H1 (cell line): ENCODE results near the gene PPFIBP2. TPM values are rescaled to one million over a fixed set of nuclear protein-coding genes. Genes with fewer than 3 reads are reported as not detected.

Source experiments
- CTCF ChIA-PET: fragments of 300-600 bp; sonication (Branson Sonifier 250); formaldehyde crosslinking; loops from one replicate; lab custom pipeline; 2021; ENCODE audit not compliant: partially characterized antibody; lab: Charles Lee
- POLR2A ChIA-PET: fragments of 300-600 bp; sonication (Branson Sonifier 250); formaldehyde crosslinking; loops from one replicate; lab custom pipeline; 2021; ENCODE audit warnings: inconsistent platforms; ENCODE audit not compliant: partially characterized antibody; lab: Charles Lee
- DNase-seq, 2 experiments: peaks; one replicate each; pipeline versions ENCODE4 v3.0.0 to v3.0.0-alpha.2; 2010 to 2022; ENCODE audit warnings: low spot score in 2 of 2, low read depth in 1 of 2, mixed read lengths in 1 of 2
- FAIRE-seq: peaks from 2 replicates; lab custom pipeline; 2011; peaks lifted over from hg19 to GRCh38; lab: Jason Lieb, UNC
- H2AFZ ChIP-seq: 2 replicates; pipeline ENCODE4 v1.8.1; 2012; ENCODE audit warnings: low read length, inconsistent platforms
- H2AK5ac ChIP-seq: 2 replicates; pipeline ENCODE4 v1.6.1; 2013; ENCODE audit warnings: low read depth, low read length
- H2BK120ac ChIP-seq: replicated peaks from 2 replicates; pipeline ENCODE3; 2013; ENCODE audit warnings: low read depth, low read length, inconsistent platforms
- H2BK12ac ChIP-seq: 2 replicates; pipeline ENCODE4 v1.6.1; 2013; ENCODE audit warnings: low read depth, low read length
- H2BK15ac ChIP-seq: 2 replicates; pipeline ENCODE4 v1.6.1; 2013; ENCODE audit warnings: low read length
- H2BK20ac ChIP-seq: 2 replicates; pipeline ENCODE4 v1.6.1; 2013; ENCODE audit warnings: low read length
- H2BK5ac ChIP-seq: 2 replicates; pipeline ENCODE4 v1.6.1; 2013; ENCODE audit warnings: low read depth, low read length
- H3K14ac ChIP-seq: 2 replicates; pipeline ENCODE4 v1.6.1; 2013; ENCODE audit warnings: inconsistent platforms; ENCODE audit not compliant: insufficient read length
- H3K18ac ChIP-seq: 2 replicates; pipeline ENCODE4 v1.6.1; 2013; ENCODE audit warnings: low read length; ENCODE audit errors: extremely low read depth
- H3K23ac ChIP-seq: 2 replicates; pipeline ENCODE4 v1.6.1; 2013; ENCODE audit warnings: inconsistent platforms; ENCODE audit not compliant: insufficient read length
- H3K23me2 ChIP-seq: 2 replicates; pipeline ENCODE4 v1.6.1; 2013; ENCODE audit warnings: low read depth, low read length
- H3K27ac ChIP-seq: 2 replicates; pipeline ENCODE4 v1.6.1; 2011; ENCODE audit warnings: low read depth, low read length, inconsistent platforms
- H3K27me3 ChIP-seq, 4 experiments: replicated peaks in 1 of 4; 1 replicate in 1 of 4; 2 replicates in 3 of 4; pipeline versions ENCODE4 v1.6.1 to v1.8.1; 2011 to 2013; ENCODE audit warnings: low read length in 3 of 4, mild to moderate bottlenecking in 3 of 4, inconsistent platforms in 2 of 4, mixed read lengths in 2 of 4, moderate library complexity in 1 of 4; ENCODE audit not compliant: control insufficient read depth in 3 of 4, insufficient read depth in 3 of 4; ENCODE audit errors: extremely low read depth in 1 of 4
- H3K36me3 ChIP-seq, 4 experiments: 2 replicates each; pipeline versions ENCODE4 v1.6.1 to v1.8.1; 2011 to 2013; ENCODE audit warnings: mild to moderate bottlenecking in 4 of 4, low read length in 3 of 4, moderate library complexity in 2 of 4, control low read depth in 1 of 4, inconsistent platforms in 1 of 4; ENCODE audit not compliant: insufficient read depth in 4 of 4, control insufficient read depth in 2 of 4
- H3K4ac ChIP-seq: replicated peaks from 2 replicates; pipeline ENCODE3; 2013; ENCODE audit warnings: low read length, low read depth, mixed read lengths, inconsistent platforms; ENCODE audit not compliant: insufficient read length
- H3K4me1 ChIP-seq, 4 experiments: replicated peaks in 1 of 4; 1 replicate in 1 of 4; 2 replicates in 3 of 4; pipeline versions ENCODE4 v1.6.1 to v1.8.1; 2011 to 2013; ENCODE audit warnings: low read length in 3 of 4, inconsistent platforms in 2 of 4, mixed read lengths in 1 of 4; ENCODE audit not compliant: insufficient read depth in 4 of 4, control insufficient read depth in 3 of 4
- H3K4me2 ChIP-seq, 2 experiments: 2 replicates each; pipeline versions ENCODE4 v1.6.1 to v1.8.1; 2011 to 2013; ENCODE audit warnings: low read depth in 2 of 2, low read length in 2 of 2, control low read depth in 1 of 2, inconsistent platforms in 1 of 2, mild to moderate bottlenecking in 1 of 2; ENCODE audit not compliant: insufficient read depth in 1 of 2
- H3K4me3 ChIP-seq, 4 experiments: fragments of 200-600, 300-600 bp in 1 of 4; sonication (generic), shearing (Covaris generic), sonication (Bioruptor Twin) in 1 of 4; 2 replicates each; pipeline versions ENCODE4 v1.5.1 to v1.8.1; 2011 to 2016; ENCODE audit warnings: low read length in 4 of 4, low read depth in 3 of 4, control low read depth in 2 of 4, inconsistent platforms in 2 of 4, mild to moderate bottlenecking in 2 of 4, mixed read lengths in 1 of 4, moderate library complexity in 1 of 4; ENCODE audit not compliant: insufficient read depth in 2 of 4; ENCODE audit errors: extremely low read depth in 1 of 4
- H3K56ac ChIP-seq: replicated peaks from 2 replicates; pipeline ENCODE3; 2013; ENCODE audit warnings: low read depth, mild to moderate bottlenecking, mixed read lengths, low read length, inconsistent platforms; ENCODE audit not compliant: insufficient read length
- H3K79me1 ChIP-seq: 2 replicates; pipeline ENCODE4 v1.6.1; 2013; ENCODE audit warnings: low read depth, low read length, control low read depth
- H3K79me2 ChIP-seq, 2 experiments: 2 replicates each; pipeline versions ENCODE4 v1.6.1 to v1.8.1; 2012 to 2013; ENCODE audit warnings: low read length in 2 of 2, mild to moderate bottlenecking in 2 of 2, inconsistent platforms in 1 of 2; ENCODE audit not compliant: insufficient read depth in 2 of 2, control insufficient read depth in 1 of 2
- H3K9ac ChIP-seq, 4 experiments: replicated peaks in 1 of 4; 1 replicate in 1 of 4; 2 replicates in 3 of 4; pipeline versions ENCODE4 v1.6.1 to v1.8.1; 2011 to 2013; ENCODE audit warnings: low read depth in 3 of 4, low read length in 3 of 4, control low read depth in 2 of 4, mild to moderate bottlenecking in 2 of 4, moderate library complexity in 2 of 4, inconsistent platforms in 1 of 4; ENCODE audit errors: extremely low read depth in 1 of 4
- H3K9me3 ChIP-seq, 2 experiments: 2 replicates each; pipeline versions ENCODE4 v1.6.1 to v1.8.1; 2012 to 2013; ENCODE audit warnings: mild to moderate bottlenecking in 2 of 2, moderate library complexity in 2 of 2, control low read depth in 1 of 2, inconsistent platforms in 1 of 2, low read depth in 1 of 2, low read length in 1 of 2, mixed read lengths in 1 of 2; ENCODE audit not compliant: insufficient read depth in 2 of 2
- H4K20me1 ChIP-seq, 2 experiments: replicated peaks in 1 of 2; 2 replicates each; pipeline versions ENCODE3 to v1.8.1; 2011 to 2013; ENCODE audit warnings: inconsistent platforms in 2 of 2, low read length in 2 of 2, mild to moderate bottlenecking in 1 of 2; ENCODE audit not compliant: insufficient read depth in 2 of 2, control insufficient read depth in 1 of 2
- H4K5ac ChIP-seq: 2 replicates; pipeline ENCODE4 v1.6.1; 2013; ENCODE audit warnings: low read length, low read depth, mixed read lengths, inconsistent platforms; ENCODE audit not compliant: insufficient read length
- H4K8ac ChIP-seq: 2 replicates; pipeline ENCODE4 v1.8.0; 2013; ENCODE audit warnings: mild to moderate bottlenecking, moderate library complexity, low read length, inconsistent platforms; ENCODE audit not compliant: insufficient read depth; ENCODE audit errors: extremely low read depth
- H4K91ac ChIP-seq: replicated peaks from 2 replicates; pipeline ENCODE3; 2013; ENCODE audit warnings: low read length, mixed read lengths, inconsistent platforms; ENCODE audit not compliant: insufficient read length
- CHD2 ChIP-seq: IDR thresholded peaks from 2 replicates; pipeline ENCODE4 v1.6.1; 2012; ENCODE audit warnings: low read length, improper control_type of control experiment
- RAD21 ChIP-seq, 2 experiments: IDR thresholded peaks in 1 of 2; conservative IDR thresholded peaks in 1 of 2; 2 replicates each; pipeline ENCODE4 v1.6.1; 2011; ENCODE audit warnings: low read depth in 2 of 2, low read length in 2 of 2, improper control_type of control experiment in 1 of 2, inconsistent platforms in 1 of 2, mild to moderate bottlenecking in 1 of 2, moderate library complexity in 1 of 2
- TBP ChIP-seq: IDR thresholded peaks from 2 replicates; pipeline ENCODE4 v1.6.1; 2011; ENCODE audit warnings: low read depth, low read length, improper control_type of control experiment
- WGBS, 2 experiments: shearing (Covaris generic) in 1 of 2; methylation state at CpG; one replicate each; pipeline versions ENCODE4 v1.1.6 to v1.1.7; 2013 to 2015; ENCODE audit warnings: low lambda C conversion rate in 2 of 2, mixed read lengths in 2 of 2, inconsistent platforms in 1 of 2, low coverage in 1 of 2, missing lambda C conversion rate in 1 of 2; ENCODE audit not compliant: insufficient replicate concordance in 2 of 2, insufficient coverage in 1 of 2, insufficient read length in 1 of 2; ENCODE audit errors: extremely low coverage in 1 of 2, missing lambda C conversion rate in 1 of 2; 5-methylcytosine and 5-hydroxymethylcytosine counted together
- polyA plus RNA-seq, 7 experiments: library from polyadenylated mRNA; depleted of rRNA in 3 of 7; stranded (reverse) in 5 of 7; unstranded in 2 of 7; fragments of >200 nt in 5 of 7; fragments of 200-250 nt in 2 of 7; gene quantifications; 1 replicate in 5 of 7; 2 replicates in 1 of 7; 4 replicates in 1 of 7; pipeline versions ENCODE4 v1.2.1 to v1.2.3, GENCODE V29; 2011 to 2013; ENCODE audit warnings: missing spikeins in 2 of 7, mixed read lengths in 2 of 7
- total RNA-seq: library from RNA; stranded (reverse); fragmentation: NEBNext Ultra II Directional; extraction: Animal tissue kit (Norgen Biotek cat#: 25700); gene quantifications from 2 replicates; pipeline ENCODE4 v1.2.1, GENCODE V29; 2021
- TF ChIP-seq, protein P1 (sequence below): IDR thresholded peaks from 2 replicates; pipeline ENCODE4 v1.6.1; 2011; ENCODE audit warnings: low read length, improper control_type of control experiment
- TF ChIP-seq, protein P2 (sequence below): IDR thresholded peaks from 2 replicates; pipeline ENCODE4 v1.6.1; 2012; ENCODE audit warnings: low read length, inconsistent platforms

Gene PPFIBP2
- total and polyA plus RNA-seq, 2 of the 8 experiments (the other 6 are each of a cell fraction or from before 2014, with no cell fraction given), result 5.5 to 9.8 TPM

DNA sequence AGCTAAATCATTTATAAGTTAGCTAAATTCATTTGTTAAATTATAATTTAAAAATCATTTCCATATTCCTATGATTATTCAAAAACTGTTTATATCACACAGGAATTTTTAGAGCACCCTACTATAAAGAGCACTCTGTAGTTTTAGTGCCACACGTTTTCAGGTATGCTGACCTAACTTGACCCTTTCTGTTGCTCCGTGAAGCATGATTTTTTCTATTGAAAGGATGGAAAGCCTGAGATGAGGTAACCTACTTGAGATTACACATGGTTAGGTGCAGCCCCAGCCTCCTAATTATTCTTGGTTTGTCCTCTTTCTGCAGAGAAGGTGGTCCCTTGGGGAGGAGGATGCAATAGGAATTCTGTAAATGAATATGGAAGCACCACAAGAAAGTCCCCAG lies 72.6 kb downstream of the PPFIBP2 start:
- no peak for FAIRE-seq
- POLR2A ChIA-PET, result no interaction called here
- H4K5ac ChIP-seq, result no peak overlapping the region

More for the DNA sequence above, 72.6 kb downstream of the PPFIBP2 start:
- Histone ChIP-seq H3K4me1 (no peaks in the 10 kb centered on the region), H3K27me3 (no peaks in the 10 kb centered on the region), H3K79me1 (no peaks in the 10 kb centered on the region), H2BK120ac (no peak overlapping the region), H4K20me1 (no peaks in the 10 kb centered on the region), H3K4me2 (no peak overlapping the region), H3K56ac (no peak overlapping the region), H2AFZ (no peak overlapping the region), H2BK20ac (no peak overlapping the region), H3K4me3 (no peak overlapping the region), H3K9me3 (no peaks in the 10 kb centered on the region), H3K9ac (no peak overlapping the region), H2BK12ac (no peak overlapping the region), H4K91ac (no peak overlapping the region), H3K18ac (no peak overlapping the region), H3K14ac (no peak overlapping the region), H3K4ac (no peak overlapping the region), H3K79me2 (no peaks in the 10 kb centered on the region), H3K36me3 (no peaks in the 10 kb centered on the region), H2BK5ac (no peak overlapping the region), H3K23ac (no peak overlapping the region), H4K8ac (no peak overlapping the region), H3K23me2 (no peaks in the 10 kb centered on the region), H2AK5ac (no peak overlapping the region), H3K27ac (no peak overlapping the region), H2BK15ac (no peak overlapping the region)
- no peak for DNase-seq
- 88% methylated on average over 2 of the region's 2 CpGs; no CpG with 5 or more reads in 1 of the 2 experiments for WGBS, 2 experiments
- TF ChIP-seq, protein P1, sequence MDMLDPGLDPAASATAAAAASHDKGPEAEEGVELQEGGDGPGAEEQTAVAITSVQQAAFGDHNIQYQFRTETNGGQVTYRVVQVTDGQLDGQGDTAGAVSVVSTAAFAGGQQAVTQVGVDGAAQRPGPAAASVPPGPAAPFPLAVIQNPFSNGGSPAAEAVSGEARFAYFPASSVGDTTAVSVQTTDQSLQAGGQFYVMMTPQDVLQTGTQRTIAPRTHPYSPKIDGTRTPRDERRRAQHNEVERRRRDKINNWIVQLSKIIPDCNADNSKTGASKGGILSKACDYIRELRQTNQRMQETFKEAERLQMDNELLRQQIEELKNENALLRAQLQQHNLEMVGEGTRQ, result no peak
- TF ChIP-seq, protein P2, sequence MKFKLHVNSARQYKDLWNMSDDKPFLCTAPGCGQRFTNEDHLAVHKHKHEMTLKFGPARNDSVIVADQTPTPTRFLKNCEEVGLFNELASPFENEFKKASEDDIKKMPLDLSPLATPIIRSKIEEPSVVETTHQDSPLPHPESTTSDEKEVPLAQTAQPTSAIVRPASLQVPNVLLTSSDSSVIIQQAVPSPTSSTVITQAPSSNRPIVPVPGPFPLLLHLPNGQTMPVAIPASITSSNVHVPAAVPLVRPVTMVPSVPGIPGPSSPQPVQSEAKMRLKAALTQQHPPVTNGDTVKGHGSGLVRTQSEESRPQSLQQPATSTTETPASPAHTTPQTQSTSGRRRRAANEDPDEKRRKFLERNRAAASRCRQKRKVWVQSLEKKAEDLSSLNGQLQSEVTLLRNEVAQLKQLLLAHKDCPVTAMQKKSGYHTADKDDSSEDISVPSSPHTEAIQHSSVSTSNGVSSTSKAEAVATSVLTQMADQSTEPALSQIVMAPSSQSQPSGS, result no peak
- TF ChIP-seq RAD21 (IDR thresholded peaks at IDR 0.05 in 1 of 2, conservative IDR thresholded peaks at IDR 0.05 in 1 of 2; ENCODE audit: low read depth in 2 of 2, low read length in 2 of 2) (no peak), TBP (no peak), CHD2 (no peak)
- CTCF ChIA-PET, result interaction anchor here (1.1 to 19.5 kb wide), 4 partner anchors 11 to 63 kb away, joined by 3 to 325 read pairs (median 42); no protein-coding TSS in a partner anchor
